H1 (cell line): ENCODE results near the gene PF4V1. TPM values are rescaled to one million over a fixed set of nuclear protein-coding genes. Genes with fewer than 3 reads are reported as not detected.

Experiments used
- CTCF ChIA-PET: fragments of 300-600 bp; sonication (Branson Sonifier 250); formaldehyde crosslinking; loops from one replicate; lab custom pipeline; 2021; ENCODE audit not compliant: partially characterized antibody; lab: Charles Lee
- POLR2A ChIA-PET: fragments of 300-600 bp; sonication (Branson Sonifier 250); formaldehyde crosslinking; loops from one replicate; lab custom pipeline; 2021; ENCODE audit warnings: inconsistent platforms; ENCODE audit not compliant: partially characterized antibody; lab: Charles Lee
- DNase-seq, 2 experiments: peaks; one replicate each; pipeline versions ENCODE4 v3.0.0 to v3.0.0-alpha.2; 2010 to 2022; ENCODE audit warnings: low spot score in 2 of 2, low read depth in 1 of 2, mixed read lengths in 1 of 2
- FAIRE-seq: peaks from 2 replicates; lab custom pipeline; 2011; peaks lifted over from hg19 to GRCh38; lab: Jason Lieb, UNC
- H2AFZ ChIP-seq: 2 replicates; pipeline ENCODE4 v1.8.1; 2012; ENCODE audit warnings: low read length, inconsistent platforms
- H2AK5ac ChIP-seq: 2 replicates; pipeline ENCODE4 v1.6.1; 2013; ENCODE audit warnings: low read depth, low read length
- H2BK120ac ChIP-seq: replicated peaks from 2 replicates; pipeline ENCODE3; 2013; ENCODE audit warnings: low read depth, low read length, inconsistent platforms
- H2BK12ac ChIP-seq: 2 replicates; pipeline ENCODE4 v1.6.1; 2013; ENCODE audit warnings: low read depth, low read length
- H2BK15ac ChIP-seq: 2 replicates; pipeline ENCODE4 v1.6.1; 2013; ENCODE audit warnings: low read length
- H2BK20ac ChIP-seq: 2 replicates; pipeline ENCODE4 v1.6.1; 2013; ENCODE audit warnings: low read length
- H2BK5ac ChIP-seq: 2 replicates; pipeline ENCODE4 v1.6.1; 2013; ENCODE audit warnings: low read depth, low read length
- H3K14ac ChIP-seq: 2 replicates; pipeline ENCODE4 v1.6.1; 2013; ENCODE audit warnings: inconsistent platforms; ENCODE audit not compliant: insufficient read length
- H3K18ac ChIP-seq: 2 replicates; pipeline ENCODE4 v1.6.1; 2013; ENCODE audit warnings: low read length; ENCODE audit errors: extremely low read depth
- H3K23ac ChIP-seq: 2 replicates; pipeline ENCODE4 v1.6.1; 2013; ENCODE audit warnings: inconsistent platforms; ENCODE audit not compliant: insufficient read length
- H3K23me2 ChIP-seq: 2 replicates; pipeline ENCODE4 v1.6.1; 2013; ENCODE audit warnings: low read depth, low read length
- H3K27ac ChIP-seq: 2 replicates; pipeline ENCODE4 v1.6.1; 2011; ENCODE audit warnings: low read depth, low read length, inconsistent platforms
- H3K27me3 ChIP-seq, 4 experiments: replicated peaks in 1 of 4; 1 replicate in 1 of 4; 2 replicates in 3 of 4; pipeline versions ENCODE4 v1.6.1 to v1.8.1; 2011 to 2013; ENCODE audit warnings: low read length in 3 of 4, mild to moderate bottlenecking in 3 of 4, inconsistent platforms in 2 of 4, mixed read lengths in 2 of 4, moderate library complexity in 1 of 4; ENCODE audit not compliant: control insufficient read depth in 3 of 4, insufficient read depth in 3 of 4; ENCODE audit errors: extremely low read depth in 1 of 4
- H3K36me3 ChIP-seq, 4 experiments: 2 replicates each; pipeline versions ENCODE4 v1.6.1 to v1.8.1; 2011 to 2013; ENCODE audit warnings: mild to moderate bottlenecking in 4 of 4, low read length in 3 of 4, moderate library complexity in 2 of 4, control low read depth in 1 of 4, inconsistent platforms in 1 of 4; ENCODE audit not compliant: insufficient read depth in 4 of 4, control insufficient read depth in 2 of 4
- H3K4ac ChIP-seq: replicated peaks from 2 replicates; pipeline ENCODE3; 2013; ENCODE audit warnings: low read length, low read depth, mixed read lengths, inconsistent platforms; ENCODE audit not compliant: insufficient read length
- H3K4me1 ChIP-seq, 4 experiments: replicated peaks in 1 of 4; 1 replicate in 1 of 4; 2 replicates in 3 of 4; pipeline versions ENCODE4 v1.6.1 to v1.8.1; 2011 to 2013; ENCODE audit warnings: low read length in 3 of 4, inconsistent platforms in 2 of 4, mixed read lengths in 1 of 4; ENCODE audit not compliant: insufficient read depth in 4 of 4, control insufficient read depth in 3 of 4
- H3K4me2 ChIP-seq, 2 experiments: 2 replicates each; pipeline versions ENCODE4 v1.6.1 to v1.8.1; 2011 to 2013; ENCODE audit warnings: low read depth in 2 of 2, low read length in 2 of 2, control low read depth in 1 of 2, inconsistent platforms in 1 of 2, mild to moderate bottlenecking in 1 of 2; ENCODE audit not compliant: insufficient read depth in 1 of 2
- H3K4me3 ChIP-seq, 4 experiments: fragments of 200-600, 300-600 bp in 1 of 4; sonication (generic), shearing (Covaris generic), sonication (Bioruptor Twin) in 1 of 4; 2 replicates each; pipeline versions ENCODE4 v1.5.1 to v1.8.1; 2011 to 2016; ENCODE audit warnings: low read length in 4 of 4, low read depth in 3 of 4, control low read depth in 2 of 4, inconsistent platforms in 2 of 4, mild to moderate bottlenecking in 2 of 4, mixed read lengths in 1 of 4, moderate library complexity in 1 of 4; ENCODE audit not compliant: insufficient read depth in 2 of 4; ENCODE audit errors: extremely low read depth in 1 of 4
- H3K56ac ChIP-seq: replicated peaks from 2 replicates; pipeline ENCODE3; 2013; ENCODE audit warnings: low read depth, mild to moderate bottlenecking, mixed read lengths, low read length, inconsistent platforms; ENCODE audit not compliant: insufficient read length
- H3K79me1 ChIP-seq: 2 replicates; pipeline ENCODE4 v1.6.1; 2013; ENCODE audit warnings: low read depth, low read length, control low read depth
- H3K79me2 ChIP-seq, 2 experiments: 2 replicates each; pipeline versions ENCODE4 v1.6.1 to v1.8.1; 2012 to 2013; ENCODE audit warnings: low read length in 2 of 2, mild to moderate bottlenecking in 2 of 2, inconsistent platforms in 1 of 2; ENCODE audit not compliant: insufficient read depth in 2 of 2, control insufficient read depth in 1 of 2
- H3K9ac ChIP-seq, 4 experiments: replicated peaks in 1 of 4; 1 replicate in 1 of 4; 2 replicates in 3 of 4; pipeline versions ENCODE4 v1.6.1 to v1.8.1; 2011 to 2013; ENCODE audit warnings: low read depth in 3 of 4, low read length in 3 of 4, control low read depth in 2 of 4, mild to moderate bottlenecking in 2 of 4, moderate library complexity in 2 of 4, inconsistent platforms in 1 of 4; ENCODE audit errors: extremely low read depth in 1 of 4
- H3K9me3 ChIP-seq, 2 experiments: 2 replicates each; pipeline versions ENCODE4 v1.6.1 to v1.8.1; 2012 to 2013; ENCODE audit warnings: mild to moderate bottlenecking in 2 of 2, moderate library complexity in 2 of 2, control low read depth in 1 of 2, inconsistent platforms in 1 of 2, low read depth in 1 of 2, low read length in 1 of 2, mixed read lengths in 1 of 2; ENCODE audit not compliant: insufficient read depth in 2 of 2
- H4K20me1 ChIP-seq, 2 experiments: replicated peaks in 1 of 2; 2 replicates each; pipeline versions ENCODE3 to v1.8.1; 2011 to 2013; ENCODE audit warnings: inconsistent platforms in 2 of 2, low read length in 2 of 2, mild to moderate bottlenecking in 1 of 2; ENCODE audit not compliant: insufficient read depth in 2 of 2, control insufficient read depth in 1 of 2
- H4K5ac ChIP-seq: 2 replicates; pipeline ENCODE4 v1.6.1; 2013; ENCODE audit warnings: low read length, low read depth, mixed read lengths, inconsistent platforms; ENCODE audit not compliant: insufficient read length
- H4K8ac ChIP-seq: 2 replicates; pipeline ENCODE4 v1.8.0; 2013; ENCODE audit warnings: mild to moderate bottlenecking, moderate library complexity, low read length, inconsistent platforms; ENCODE audit not compliant: insufficient read depth; ENCODE audit errors: extremely low read depth
- H4K91ac ChIP-seq: replicated peaks from 2 replicates; pipeline ENCODE3; 2013; ENCODE audit warnings: low read length, mixed read lengths, inconsistent platforms; ENCODE audit not compliant: insufficient read length
- WGBS, 2 experiments: shearing (Covaris generic) in 1 of 2; methylation state at CpG; one replicate each; pipeline versions ENCODE4 v1.1.6 to v1.1.7; 2013 to 2015; ENCODE audit warnings: low lambda C conversion rate in 2 of 2, mixed read lengths in 2 of 2, inconsistent platforms in 1 of 2, low coverage in 1 of 2, missing lambda C conversion rate in 1 of 2; ENCODE audit not compliant: insufficient replicate concordance in 2 of 2, insufficient coverage in 1 of 2, insufficient read length in 1 of 2; ENCODE audit errors: extremely low coverage in 1 of 2, missing lambda C conversion rate in 1 of 2; 5-methylcytosine and 5-hydroxymethylcytosine counted together
- polyA plus RNA-seq, 7 experiments: library from polyadenylated mRNA; depleted of rRNA in 3 of 7; stranded (reverse) in 5 of 7; unstranded in 2 of 7; fragments of >200 nt in 5 of 7; fragments of 200-250 nt in 2 of 7; gene quantifications; 1 replicate in 5 of 7; 2 replicates in 1 of 7; 4 replicates in 1 of 7; pipeline versions ENCODE4 v1.2.1 to v1.2.3, GENCODE V29; 2011 to 2013; ENCODE audit warnings: missing spikeins in 2 of 7, mixed read lengths in 2 of 7
- total RNA-seq: library from RNA; stranded (reverse); fragmentation: NEBNext Ultra II Directional; extraction: Animal tissue kit (Norgen Biotek cat#: 25700); gene quantifications from 2 replicates; pipeline ENCODE4 v1.2.1, GENCODE V29; 2021

PF4V1 gene
- total and polyA plus RNA-seq, 2 of the 8 experiments (the other 6 are each of a cell fraction or from before 2014, with no cell fraction given): not detected

- ChIA-PET POLR2A (no interaction called here), CTCF (no interaction called here)
- H3K14ac ChIP-seq: no peak overlapping the region
- H3K4me2 ChIP-seq: no peak overlapping the region
- H3K27ac ChIP-seq: no peak overlapping the region
- no peak overlapping the region for H3K23ac ChIP-seq
- H3K4me3 ChIP-seq: no peak overlapping the region
- H2AK5ac ChIP-seq: no peak overlapping the region
- no peak overlapping the region for H2BK5ac ChIP-seq
- H2BK12ac ChIP-seq: no peak overlapping the region
- DNase-seq: no peak
- H3K79me2 ChIP-seq: no peaks in the 10 kb centered on the region
- no peak overlapping the region for H2BK15ac ChIP-seq
- H3K9ac ChIP-seq: no peak overlapping the region
- 0 out of 4 replicates have a peak, but pooled peaks cover 0 to 4% of the 10 kb centered on the region in 2 experiments for H3K9me3 ChIP-seq
- H3K4ac ChIP-seq: no peak overlapping the region
- H4K91ac ChIP-seq: no peak overlapping the region
- no peak overlapping the region for H2AFZ ChIP-seq
- 87% methylated on average over 2 of the region's 2 CpGs; no CpG with 5 or more reads in 1 of the 2 experiments for WGBS, 2 experiments
- no peak overlapping the region for H4K5ac ChIP-seq
- H2BK120ac ChIP-seq: no peak overlapping the region
- H4K8ac ChIP-seq: no peak overlapping the region
- no peaks in the 10 kb centered on the region for H4K20me1 ChIP-seq
- no peak overlapping the region for H3K56ac ChIP-seq
- peaks cover 2% of the 10 kb centered on the region; the same call in 1 of the 2 replicates for H3K23me2 ChIP-seq
- H3K18ac ChIP-seq: no peak overlapping the region
- H2BK20ac ChIP-seq: no peak overlapping the region
- H3K4me1 ChIP-seq: no peaks in the 10 kb centered on the region
- H3K36me3 ChIP-seq: no peaks in the 10 kb centered on the region; a peak in 1 of 8 replicates
- FAIRE-seq: no peak
- no peaks in the 10 kb centered on the region; a peak in 1 of 7 replicates for H3K27me3 ChIP-seq
- no peaks in the 10 kb centered on the region for H3K79me1 ChIP-seq
Measured at GRCh38 chr4:73831569-73831968, 21.5 kb upstream of the PF4V1 start.
